ENCODE results near the gene NTNG1. TPM values are rescaled to one million over a fixed set of nuclear protein-coding genes. Genes with fewer than 3 reads are reported as not detected.

The NTNG1 gene
- total RNA-seq, 1 experiment from 2014 or later, result 1.5 TPM

DNA sequence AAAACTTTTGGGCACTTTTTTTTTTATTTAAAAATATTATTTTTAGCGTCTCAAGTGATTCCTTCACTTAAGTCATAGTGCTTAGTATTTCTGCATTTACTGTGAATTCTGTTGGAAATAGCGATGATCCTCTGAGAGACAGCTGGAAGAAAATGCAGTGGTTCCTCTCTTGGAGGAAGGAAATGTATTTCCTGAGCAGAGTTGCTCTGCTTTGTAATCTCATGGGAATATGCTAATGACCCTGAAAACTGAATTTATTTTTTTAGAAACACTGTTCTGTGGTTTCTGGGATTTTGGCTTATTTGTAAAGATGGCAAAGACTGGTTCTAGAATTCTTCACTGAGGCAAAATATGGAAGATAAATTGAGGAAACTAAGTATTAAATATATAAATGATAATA lies 88.9 kb downstream of the NTNG1 start:
- H2BK120ac ChIP-seq (ENCODE audit: low read depth, low read length, poor library complexity, severe bottlenecking), result no peak overlapping the region
- H3K23ac ChIP-seq (ENCODE audit: insufficient read length, low read depth, low read length), result no peak overlapping the region
- no peak overlapping the region for H2BK12ac ChIP-seq (ENCODE audit: insufficient read length, low read depth, low read length)
- no peaks in the 10 kb centered on the region for H3K27me3 Mint-ChIP-seq (ENCODE audit: low read depth)
- H3K4ac ChIP-seq (ENCODE audit: low read depth, low read length), result no peak overlapping the region
- H3K27me3 ChIP-seq (ENCODE audit: insufficient read depth, low read length), result no peaks in the 10 kb centered on the region
- no peak overlapping the region for H3K4me3 Mint-ChIP-seq
- H3K79me1 ChIP-seq (ENCODE audit: insufficient read depth, low read depth, low read length, poor library complexity, severe bottlenecking), result no peaks in the 10 kb centered on the region
- H3K4me1 ChIP-seq (ENCODE audit: insufficient read depth, low read length), result peaks cover 9% of the 10 kb centered on the region
- no peak overlapping the region for H3K56ac ChIP-seq (ENCODE audit: insufficient read length, low read depth, low read length)
- H4K91ac ChIP-seq (ENCODE audit: insufficient read length, low read depth, low read length), result no peak overlapping the region
- H3K9me3 ChIP-seq (ENCODE audit: control insufficient read depth, low read depth, low read length), result no peaks in the 10 kb centered on the region
- H3K27ac Mint-ChIP-seq, result no peak overlapping the region
- no peaks in the 10 kb centered on the region for H3K9me3 Mint-ChIP-seq
- H3K9ac ChIP-seq (ENCODE audit: extremely low read depth, insufficient read length, low read length), result no peak overlapping the region
- WGBS (ENCODE audit: extremely low coverage, insufficient read length, low lambda C conversion rate), result no CpG with 5 or more reads among the region's 2 CpGs
- H4K20me1 ChIP-seq (ENCODE audit: control insufficient read depth, insufficient read depth, insufficient read length), result no peaks in the 10 kb centered on the region
- H2AK5ac ChIP-seq (ENCODE audit: insufficient read length, low read length), result no peak overlapping the region
- H4K8ac ChIP-seq (replicated peaks; ENCODE audit: insufficient read length, low read depth, low read length), result no peak overlapping the region
- no peak overlapping the region for H3K14ac ChIP-seq (ENCODE audit: insufficient read depth, low read length)
- no peak overlapping the region for H3K27ac ChIP-seq (ENCODE audit: insufficient read length, low read depth, low read length)
- H3K4me2 ChIP-seq (ENCODE audit: insufficient read depth, insufficient read length, low read length), result no peak overlapping the region
- H4K5ac ChIP-seq (ENCODE audit: insufficient read length, low read depth, low read length), result no peak overlapping the region
- H3K23me2 ChIP-seq (ENCODE audit: insufficient read length, low read depth, low read length, poor library complexity, severe bottlenecking), result no peaks in the 10 kb centered on the region
- TF ChIP-seq, protein P1, sequence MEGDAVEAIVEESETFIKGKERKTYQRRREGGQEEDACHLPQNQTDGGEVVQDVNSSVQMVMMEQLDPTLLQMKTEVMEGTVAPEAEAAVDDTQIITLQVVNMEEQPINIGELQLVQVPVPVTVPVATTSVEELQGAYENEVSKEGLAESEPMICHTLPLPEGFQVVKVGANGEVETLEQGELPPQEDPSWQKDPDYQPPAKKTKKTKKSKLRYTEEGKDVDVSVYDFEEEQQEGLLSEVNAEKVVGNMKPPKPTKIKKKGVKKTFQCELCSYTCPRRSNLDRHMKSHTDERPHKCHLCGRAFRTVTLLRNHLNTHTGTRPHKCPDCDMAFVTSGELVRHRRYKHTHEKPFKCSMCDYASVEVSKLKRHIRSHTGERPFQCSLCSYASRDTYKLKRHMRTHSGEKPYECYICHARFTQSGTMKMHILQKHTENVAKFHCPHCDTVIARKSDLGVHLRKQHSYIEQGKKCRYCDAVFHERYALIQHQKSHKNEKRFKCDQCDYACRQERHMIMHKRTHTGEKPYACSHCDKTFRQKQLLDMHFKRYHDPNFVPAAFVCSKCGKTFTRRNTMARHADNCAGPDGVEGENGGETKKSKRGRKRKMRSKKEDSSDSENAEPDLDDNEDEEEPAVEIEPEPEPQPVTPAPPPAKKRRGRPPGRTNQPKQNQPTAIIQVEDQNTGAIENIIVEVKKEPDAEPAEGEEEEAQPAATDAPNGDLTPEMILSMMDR (conservative IDR thresholded peaks at IDR 0.05), result no peak
- H3T11ph ChIP-seq (ENCODE audit: low read length), result no peak overlapping the region
- no peak overlapping the region for H2BK5ac ChIP-seq (ENCODE audit: insufficient read length, low read length)
- no peak overlapping the region for H2AFZ ChIP-seq (ENCODE audit: low read length)
- no peak overlapping the region for H3K18ac ChIP-seq (ENCODE audit: insufficient read length, low read depth, low read length)
- DNase-seq, result no peak
- no peak overlapping the region for H2BK15ac ChIP-seq (ENCODE audit: low read depth, low read length)
- H3K36me3 Mint-ChIP-seq (ENCODE audit: insufficient read depth in 1 of 3, low read depth in 3 of 3), result no peaks in the 10 kb centered on the region
- H2BK20ac ChIP-seq (ENCODE audit: low read depth, low read length, poor library complexity, severe bottlenecking), result no peak overlapping the region
- no peaks in the 10 kb centered on the region for H3K79me2 ChIP-seq (ENCODE audit: insufficient read depth, low read length)
- peaks cover 25 to 28% of the 10 kb centered on the region in 2 experiments for H3K4me1 Mint-ChIP-seq
